Stimulated activated CD8-positive, alpha-beta memory T cell treated with anti-CD3 and anti-CD28 coated beads, Interleukin-2, amount 100 ng/mL, for 1 hour (primary cell): ENCODE data around the gene CBFB.

Experiments
- DNase-seq, 2 donors: peaks; one replicate each; pipeline ENCODE4 v3.0.0-alpha.2; 2020; ENCODE audit warnings: low read depth in 2 of 2

The CBFB gene

GRCh38 chr16:67128887-67129286, 99.9 kb downstream of the CBFB start:
- no peak for DNase-seq

GRCh38 chr16:67129422-67129821, 100.5 kb downstream of the CBFB start:
- no peak for DNase-seq

GRCh38 chr16:67137605-67138004, 108.7 kb downstream of the CBFB start:
- no peak for DNase-seq

- no peak for DNase-seq
Observed at GRCh38 chr16:67141391-67141790, 112.4 kb downstream of the CBFB start.

DNA sequence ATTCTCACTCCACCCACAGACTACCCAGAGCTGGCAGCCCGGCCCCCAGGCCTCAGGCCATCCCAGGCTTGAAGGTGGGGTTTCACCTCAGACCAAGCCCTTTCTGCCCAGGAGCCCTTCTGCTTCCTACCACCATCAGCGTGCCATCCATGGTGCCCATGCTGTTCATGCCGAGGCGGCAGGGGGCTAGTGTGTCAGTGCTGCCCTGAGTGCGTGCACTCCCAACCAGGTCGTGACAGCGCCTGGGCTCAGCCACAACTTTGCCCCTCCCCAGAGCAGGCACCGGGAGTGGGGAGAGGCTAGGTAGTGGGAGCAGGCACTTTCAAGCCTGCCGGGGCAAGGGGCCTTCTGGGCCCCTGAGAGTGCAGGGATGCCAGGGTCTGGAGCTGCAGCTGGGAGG, 113.4 kb downstream of the CBFB start:
- DNase-seq, result no peak

DNA sequence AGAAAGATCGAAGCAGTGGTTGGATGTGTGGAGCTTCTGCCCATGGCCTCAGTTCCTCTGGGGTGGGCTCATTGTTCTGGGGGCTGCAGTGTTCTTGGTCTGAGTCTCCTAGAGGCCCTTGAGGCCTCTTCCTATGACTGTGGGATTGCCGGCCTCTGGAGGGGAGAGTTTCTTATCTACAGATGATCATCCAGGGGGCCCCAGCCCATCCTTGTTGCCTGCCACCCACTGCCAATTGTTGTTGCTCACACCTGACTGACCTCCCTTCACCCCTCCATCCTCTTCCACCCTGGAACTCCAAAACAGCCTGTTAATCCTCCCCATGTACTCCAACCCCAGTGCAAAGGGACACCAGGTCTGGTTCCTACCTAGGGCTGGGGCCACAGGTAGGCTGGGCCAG, 116.0 kb downstream of the CBFB start:
- no peak for DNase-seq

DNA sequence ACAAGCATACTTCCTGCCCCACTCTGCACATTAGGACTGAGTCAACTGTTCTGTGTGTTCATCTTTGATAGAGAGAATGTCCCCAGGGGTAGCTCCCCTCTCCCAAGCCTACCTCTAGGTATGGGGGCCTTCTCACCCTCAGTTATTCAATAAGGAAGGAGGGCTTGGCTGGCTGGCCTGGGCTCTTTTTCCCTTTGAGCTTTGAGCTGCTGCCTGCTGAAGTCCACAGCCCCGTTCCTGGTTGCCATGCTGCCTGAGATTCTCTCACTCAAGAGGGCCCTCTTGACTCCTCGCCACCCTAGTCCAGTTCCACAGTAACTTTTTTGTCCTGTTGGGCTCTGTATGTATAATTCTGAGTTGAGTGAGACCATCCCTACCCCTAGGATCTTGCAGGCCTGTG, 116.8 kb downstream of the CBFB start:
- DNase-seq, result no peak

DNA sequence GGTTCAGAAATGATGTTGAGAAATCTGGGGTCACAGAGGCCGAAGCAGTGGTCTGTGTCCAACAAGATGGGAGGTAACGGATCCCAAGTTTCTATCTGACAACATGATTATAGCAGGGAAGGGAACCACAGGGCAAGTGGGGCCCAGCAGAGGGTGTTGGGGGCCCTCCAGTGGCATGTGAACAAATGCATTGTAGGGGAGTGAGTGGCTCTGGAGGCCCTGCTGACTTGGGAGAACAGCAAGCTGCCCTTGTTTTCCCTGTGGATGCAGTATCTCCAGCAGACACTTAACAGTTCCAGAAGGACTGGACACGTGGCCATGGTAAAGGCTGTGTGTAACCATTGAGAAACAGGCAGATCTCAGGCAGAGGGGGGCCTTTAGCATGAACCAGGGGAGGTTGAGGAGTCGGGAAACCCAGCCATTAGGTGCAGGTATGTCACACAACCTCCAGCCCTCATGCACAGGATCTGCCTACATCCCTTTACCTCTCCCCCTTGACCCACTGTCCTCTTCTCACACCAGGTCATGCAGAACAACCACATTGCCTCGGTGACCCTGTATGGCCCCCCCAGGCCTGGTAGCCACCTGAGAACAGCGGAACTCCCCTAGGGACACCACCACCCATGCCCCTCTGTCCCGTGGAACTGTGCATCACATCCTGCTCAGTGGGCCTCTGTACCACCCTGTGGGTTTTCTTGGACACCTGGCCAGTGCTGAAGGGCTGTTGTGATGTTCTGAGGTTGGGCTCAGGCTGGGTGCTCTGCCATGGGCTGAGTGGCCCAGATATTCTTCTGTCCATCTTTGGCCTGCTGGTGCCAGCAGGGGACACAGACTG, 117.8 kb downstream of the CBFB start:
- DNase-seq, result no peak

GRCh38 chr16:67147437-67148140, 118.6 kb downstream of the CBFB start:
- DNase-seq, result no peak

- DNase-seq, result no peak
Observed at GRCh38 chr16:67148221-67148620, 119.3 kb downstream of the CBFB start.

DNA sequence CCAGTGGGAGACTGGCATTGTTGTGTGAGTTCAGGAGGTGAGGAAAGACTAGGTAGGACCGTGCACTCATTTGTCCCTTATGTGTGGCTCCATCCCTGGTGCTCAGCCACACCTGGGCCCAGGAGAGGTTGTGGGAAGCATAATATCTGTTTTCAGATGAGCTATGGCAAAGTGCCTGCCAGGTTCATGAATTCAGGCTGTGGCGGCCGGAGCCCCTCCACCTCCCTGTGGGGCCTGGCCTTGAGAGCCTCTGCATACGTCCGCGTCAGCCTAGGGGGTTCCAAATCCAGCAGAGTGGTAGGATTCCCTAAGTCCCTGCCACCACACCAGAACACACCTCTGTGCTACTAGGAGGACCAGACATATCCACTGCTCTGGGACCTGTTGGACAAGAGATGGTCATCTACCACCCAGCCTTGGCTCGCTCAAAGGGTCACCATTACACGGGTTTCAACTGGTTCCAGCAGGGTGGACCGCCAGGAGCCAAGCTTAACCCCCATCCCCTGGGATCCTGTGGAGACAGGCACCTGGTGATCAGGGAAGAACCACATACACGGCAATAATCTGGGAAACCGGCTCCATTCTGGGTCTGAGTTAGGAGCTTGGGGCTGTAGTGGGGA, 119.8 kb downstream of the CBFB start:
- no peak for DNase-seq

DNA sequence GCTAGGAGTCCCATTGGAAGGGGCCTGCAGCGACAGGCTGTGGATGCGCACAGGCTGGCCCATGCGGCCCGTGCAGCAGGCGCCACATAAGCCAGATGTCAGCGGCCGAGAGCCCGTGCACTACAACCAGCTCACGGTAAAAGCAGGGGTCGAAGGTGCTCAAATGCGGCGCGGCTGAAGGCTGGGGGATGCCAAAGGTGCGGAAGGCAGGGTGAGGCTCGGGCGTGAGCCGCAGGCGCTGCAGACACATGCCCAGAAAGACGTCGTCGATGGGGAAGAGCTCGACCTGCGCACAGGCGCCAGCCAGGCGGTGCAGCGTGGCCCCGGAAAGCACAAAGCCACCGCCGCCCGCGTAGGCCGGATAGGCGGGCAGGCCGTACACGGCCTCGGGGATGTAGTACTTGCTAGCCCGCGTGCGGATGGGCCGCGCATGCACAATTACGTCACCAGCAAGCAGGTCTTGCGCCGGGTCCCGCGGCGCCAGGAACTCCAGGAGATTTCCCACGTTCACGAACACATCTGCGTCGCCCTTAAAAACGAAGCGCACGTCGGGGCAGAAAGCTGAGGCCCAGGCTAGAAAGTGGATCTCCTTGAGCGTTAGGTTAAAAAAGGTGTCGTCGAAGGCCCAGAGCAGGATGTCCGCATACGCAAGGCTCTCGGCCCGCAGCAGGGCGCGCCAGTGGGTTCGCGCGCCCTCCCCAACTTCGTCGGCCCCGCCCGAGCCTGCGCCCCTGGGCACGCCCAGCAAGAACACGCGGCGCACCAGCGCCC, 120.5 kb downstream of the CBFB start:
- no peak for DNase-seq

- no peak for DNase-seq
Observed at GRCh38 chr16:67150047-67150832, 121.3 kb downstream of the CBFB start.
